ENCODE data around the gene GSTA3.
"Not testable (repeated sequence)": the region's sequence is repeated elsewhere in the genome, so short reads cannot be mapped to it uniquely, and the experiment has no call there.

DNA sequence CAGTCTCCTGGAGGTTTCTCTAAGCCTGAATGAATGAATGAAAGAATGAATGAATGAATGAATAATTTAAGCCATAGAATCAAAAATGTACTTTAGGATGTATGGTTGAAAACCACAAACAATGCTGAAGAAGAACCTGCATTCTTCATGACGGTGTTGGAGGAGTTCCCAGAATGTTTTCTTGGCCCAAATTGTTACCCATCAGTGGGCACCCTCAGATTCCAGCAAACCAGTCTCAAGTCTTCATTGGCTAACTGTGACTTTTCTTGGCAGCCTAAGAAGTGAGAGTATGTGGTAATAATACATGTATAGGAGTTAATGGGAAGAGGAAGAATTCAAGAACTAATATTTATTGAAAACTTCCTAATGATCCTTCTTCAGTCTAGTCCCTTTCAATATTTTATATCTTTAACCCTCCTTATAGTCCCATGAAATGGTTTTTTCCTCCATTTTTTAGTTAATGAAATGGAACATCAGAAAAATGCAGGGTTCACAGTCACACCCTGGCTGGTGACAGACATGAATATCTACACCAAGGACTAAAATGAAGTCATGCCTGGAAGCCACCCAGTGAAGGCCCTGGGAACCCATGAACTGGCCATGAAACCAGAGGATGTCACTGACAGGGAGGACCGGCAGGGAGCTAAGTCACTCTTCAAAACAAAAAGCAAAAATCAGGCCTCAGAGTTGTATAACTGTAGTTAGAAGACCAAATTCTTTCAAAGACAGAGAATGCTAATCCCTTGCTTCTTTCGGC is 39.0 kb downstream of the GSTA3 start:
- TF ChIP-seq, protein P1, sequence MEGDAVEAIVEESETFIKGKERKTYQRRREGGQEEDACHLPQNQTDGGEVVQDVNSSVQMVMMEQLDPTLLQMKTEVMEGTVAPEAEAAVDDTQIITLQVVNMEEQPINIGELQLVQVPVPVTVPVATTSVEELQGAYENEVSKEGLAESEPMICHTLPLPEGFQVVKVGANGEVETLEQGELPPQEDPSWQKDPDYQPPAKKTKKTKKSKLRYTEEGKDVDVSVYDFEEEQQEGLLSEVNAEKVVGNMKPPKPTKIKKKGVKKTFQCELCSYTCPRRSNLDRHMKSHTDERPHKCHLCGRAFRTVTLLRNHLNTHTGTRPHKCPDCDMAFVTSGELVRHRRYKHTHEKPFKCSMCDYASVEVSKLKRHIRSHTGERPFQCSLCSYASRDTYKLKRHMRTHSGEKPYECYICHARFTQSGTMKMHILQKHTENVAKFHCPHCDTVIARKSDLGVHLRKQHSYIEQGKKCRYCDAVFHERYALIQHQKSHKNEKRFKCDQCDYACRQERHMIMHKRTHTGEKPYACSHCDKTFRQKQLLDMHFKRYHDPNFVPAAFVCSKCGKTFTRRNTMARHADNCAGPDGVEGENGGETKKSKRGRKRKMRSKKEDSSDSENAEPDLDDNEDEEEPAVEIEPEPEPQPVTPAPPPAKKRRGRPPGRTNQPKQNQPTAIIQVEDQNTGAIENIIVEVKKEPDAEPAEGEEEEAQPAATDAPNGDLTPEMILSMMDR (tag by site-specific recombination; IDR thresholded peaks at IDR 0.05) = not testable (repeated sequence)
- not testable (repeated sequence) for TF ChIP-seq ZNF677 (tag by site-specific recombination; IDR thresholded peaks at IDR 0.05); SP2 (tag by site-specific recombination; IDR thresholded peaks at IDR 0.05); ZFP3 (tag by site-specific recombination; IDR thresholded peaks at IDR 0.05; ENCODE audit: low read depth); ZNF335 (tag by site-specific recombination; conservative IDR thresholded peaks at IDR 0.05); ZSCAN16 (tag by site-specific recombination; IDR thresholded peaks at IDR 0.05); ZBTB20 (tag by site-specific recombination; IDR thresholded peaks at IDR 0.05); ZNF140 (tag by site-specific recombination; IDR thresholded peaks at IDR 0.05)
- TF ChIP-seq, protein P2, sequence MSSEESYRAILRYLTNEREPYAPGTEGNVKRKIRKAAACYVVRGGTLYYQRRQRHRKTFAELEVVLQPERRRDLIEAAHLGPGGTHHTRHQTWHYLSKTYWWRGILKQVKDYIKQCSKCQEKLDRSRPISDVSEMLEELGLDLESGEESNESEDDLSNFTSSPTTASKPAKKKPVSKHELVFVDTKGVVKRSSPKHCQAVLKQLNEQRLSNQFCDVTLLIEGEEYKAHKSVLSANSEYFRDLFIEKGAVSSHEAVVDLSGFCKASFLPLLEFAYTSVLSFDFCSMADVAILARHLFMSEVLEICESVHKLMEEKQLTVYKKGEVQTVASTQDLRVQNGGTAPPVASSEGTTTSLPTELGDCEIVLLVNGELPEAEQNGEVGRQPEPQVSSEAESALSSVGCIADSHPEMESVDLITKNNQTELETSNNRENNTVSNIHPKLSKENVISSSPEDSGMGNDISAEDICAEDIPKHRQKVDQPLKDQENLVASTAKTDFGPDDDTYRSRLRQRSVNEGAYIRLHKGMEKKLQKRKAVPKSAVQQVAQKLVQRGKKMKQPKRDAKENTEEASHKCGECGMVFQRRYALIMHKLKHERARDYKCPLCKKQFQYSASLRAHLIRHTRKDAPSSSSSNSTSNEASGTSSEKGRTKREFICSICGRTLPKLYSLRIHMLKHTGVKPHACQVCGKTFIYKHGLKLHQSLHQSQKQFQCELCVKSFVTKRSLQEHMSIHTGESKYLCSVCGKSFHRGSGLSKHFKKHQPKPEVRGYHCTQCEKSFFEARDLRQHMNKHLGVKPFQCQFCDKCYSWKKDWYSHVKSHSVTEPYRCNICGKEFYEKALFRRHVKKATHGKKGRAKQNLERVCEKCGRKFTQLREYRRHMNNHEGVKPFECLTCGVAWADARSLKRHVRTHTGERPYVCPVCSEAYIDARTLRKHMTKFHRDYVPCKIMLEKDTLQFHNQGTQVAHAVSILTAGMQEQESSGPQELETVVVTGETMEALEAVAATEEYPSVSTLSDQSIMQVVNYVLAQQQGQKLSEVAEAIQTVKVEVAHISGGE (tag by site-specific recombination; conservative IDR thresholded peaks at IDR 0.05; ENCODE audit: low read depth) = not testable (repeated sequence)
- TF ChIP-seq, protein P3, sequence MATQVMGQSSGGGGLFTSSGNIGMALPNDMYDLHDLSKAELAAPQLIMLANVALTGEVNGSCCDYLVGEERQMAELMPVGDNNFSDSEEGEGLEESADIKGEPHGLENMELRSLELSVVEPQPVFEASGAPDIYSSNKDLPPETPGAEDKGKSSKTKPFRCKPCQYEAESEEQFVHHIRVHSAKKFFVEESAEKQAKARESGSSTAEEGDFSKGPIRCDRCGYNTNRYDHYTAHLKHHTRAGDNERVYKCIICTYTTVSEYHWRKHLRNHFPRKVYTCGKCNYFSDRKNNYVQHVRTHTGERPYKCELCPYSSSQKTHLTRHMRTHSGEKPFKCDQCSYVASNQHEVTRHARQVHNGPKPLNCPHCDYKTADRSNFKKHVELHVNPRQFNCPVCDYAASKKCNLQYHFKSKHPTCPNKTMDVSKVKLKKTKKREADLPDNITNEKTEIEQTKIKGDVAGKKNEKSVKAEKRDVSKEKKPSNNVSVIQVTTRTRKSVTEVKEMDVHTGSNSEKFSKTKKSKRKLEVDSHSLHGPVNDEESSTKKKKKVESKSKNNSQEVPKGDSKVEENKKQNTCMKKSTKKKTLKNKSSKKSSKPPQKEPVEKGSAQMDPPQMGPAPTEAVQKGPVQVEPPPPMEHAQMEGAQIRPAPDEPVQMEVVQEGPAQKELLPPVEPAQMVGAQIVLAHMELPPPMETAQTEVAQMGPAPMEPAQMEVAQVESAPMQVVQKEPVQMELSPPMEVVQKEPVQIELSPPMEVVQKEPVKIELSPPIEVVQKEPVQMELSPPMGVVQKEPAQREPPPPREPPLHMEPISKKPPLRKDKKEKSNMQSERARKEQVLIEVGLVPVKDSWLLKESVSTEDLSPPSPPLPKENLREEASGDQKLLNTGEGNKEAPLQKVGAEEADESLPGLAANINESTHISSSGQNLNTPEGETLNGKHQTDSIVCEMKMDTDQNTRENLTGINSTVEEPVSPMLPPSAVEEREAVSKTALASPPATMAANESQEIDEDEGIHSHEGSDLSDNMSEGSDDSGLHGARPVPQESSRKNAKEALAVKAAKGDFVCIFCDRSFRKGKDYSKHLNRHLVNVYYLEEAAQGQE (tag by site-specific recombination; IDR thresholded peaks at IDR 0.05) = not testable (repeated sequence)
- TF ChIP-seq, protein P4, sequence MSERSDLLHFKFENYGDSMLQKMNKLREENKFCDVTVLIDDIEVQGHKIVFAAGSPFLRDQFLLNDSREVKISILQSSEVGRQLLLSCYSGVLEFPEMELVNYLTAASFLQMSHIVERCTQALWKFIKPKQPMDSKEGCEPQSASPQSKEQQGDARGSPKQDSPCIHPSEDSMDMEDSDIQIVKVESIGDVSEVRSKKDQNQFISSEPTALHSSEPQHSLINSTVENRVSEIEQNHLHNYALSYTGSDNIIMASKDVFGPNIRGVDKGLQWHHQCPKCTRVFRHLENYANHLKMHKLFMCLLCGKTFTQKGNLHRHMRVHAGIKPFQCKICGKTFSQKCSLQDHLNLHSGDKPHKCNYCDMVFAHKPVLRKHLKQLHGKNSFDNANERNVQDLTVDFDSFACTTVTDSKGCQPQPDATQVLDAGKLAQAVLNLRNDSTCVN (tag by site-specific recombination; optimal IDR thresholded peaks at IDR 0.05) = not testable (repeated sequence)
- TF ChIP-seq, protein P5, sequence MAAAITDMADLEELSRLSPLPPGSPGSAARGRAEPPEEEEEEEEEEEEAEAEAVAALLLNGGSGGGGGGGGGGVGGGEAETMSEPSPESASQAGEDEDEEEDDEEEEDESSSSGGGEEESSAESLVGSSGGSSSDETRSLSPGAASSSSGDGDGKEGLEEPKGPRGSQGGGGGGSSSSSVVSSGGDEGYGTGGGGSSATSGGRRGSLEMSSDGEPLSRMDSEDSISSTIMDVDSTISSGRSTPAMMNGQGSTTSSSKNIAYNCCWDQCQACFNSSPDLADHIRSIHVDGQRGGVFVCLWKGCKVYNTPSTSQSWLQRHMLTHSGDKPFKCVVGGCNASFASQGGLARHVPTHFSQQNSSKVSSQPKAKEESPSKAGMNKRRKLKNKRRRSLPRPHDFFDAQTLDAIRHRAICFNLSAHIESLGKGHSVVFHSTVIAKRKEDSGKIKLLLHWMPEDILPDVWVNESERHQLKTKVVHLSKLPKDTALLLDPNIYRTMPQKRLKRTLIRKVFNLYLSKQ (tag by site-specific recombination; IDR thresholded peaks at IDR 0.05; ENCODE audit: borderline replicate concordance) = not testable (repeated sequence)
- TF ChIP-seq, protein P6, sequence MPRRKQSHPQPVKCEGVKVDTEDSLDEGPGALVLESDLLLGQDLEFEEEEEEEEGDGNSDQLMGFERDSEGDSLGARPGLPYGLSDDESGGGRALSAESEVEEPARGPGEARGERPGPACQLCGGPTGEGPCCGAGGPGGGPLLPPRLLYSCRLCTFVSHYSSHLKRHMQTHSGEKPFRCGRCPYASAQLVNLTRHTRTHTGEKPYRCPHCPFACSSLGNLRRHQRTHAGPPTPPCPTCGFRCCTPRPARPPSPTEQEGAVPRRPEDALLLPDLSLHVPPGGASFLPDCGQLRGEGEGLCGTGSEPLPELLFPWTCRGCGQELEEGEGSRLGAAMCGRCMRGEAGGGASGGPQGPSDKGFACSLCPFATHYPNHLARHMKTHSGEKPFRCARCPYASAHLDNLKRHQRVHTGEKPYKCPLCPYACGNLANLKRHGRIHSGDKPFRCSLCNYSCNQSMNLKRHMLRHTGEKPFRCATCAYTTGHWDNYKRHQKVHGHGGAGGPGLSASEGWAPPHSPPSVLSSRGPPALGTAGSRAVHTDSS (tag by site-specific recombination; IDR thresholded peaks at IDR 0.05) = not testable (repeated sequence)
